Measurements from ENCODE around the gene CTCF.
"Not testable (repeated sequence)": the region's sequence is repeated elsewhere in the genome, so short reads cannot be mapped to it uniquely, and the experiment has no call there.

Gene CTCF, protein sequence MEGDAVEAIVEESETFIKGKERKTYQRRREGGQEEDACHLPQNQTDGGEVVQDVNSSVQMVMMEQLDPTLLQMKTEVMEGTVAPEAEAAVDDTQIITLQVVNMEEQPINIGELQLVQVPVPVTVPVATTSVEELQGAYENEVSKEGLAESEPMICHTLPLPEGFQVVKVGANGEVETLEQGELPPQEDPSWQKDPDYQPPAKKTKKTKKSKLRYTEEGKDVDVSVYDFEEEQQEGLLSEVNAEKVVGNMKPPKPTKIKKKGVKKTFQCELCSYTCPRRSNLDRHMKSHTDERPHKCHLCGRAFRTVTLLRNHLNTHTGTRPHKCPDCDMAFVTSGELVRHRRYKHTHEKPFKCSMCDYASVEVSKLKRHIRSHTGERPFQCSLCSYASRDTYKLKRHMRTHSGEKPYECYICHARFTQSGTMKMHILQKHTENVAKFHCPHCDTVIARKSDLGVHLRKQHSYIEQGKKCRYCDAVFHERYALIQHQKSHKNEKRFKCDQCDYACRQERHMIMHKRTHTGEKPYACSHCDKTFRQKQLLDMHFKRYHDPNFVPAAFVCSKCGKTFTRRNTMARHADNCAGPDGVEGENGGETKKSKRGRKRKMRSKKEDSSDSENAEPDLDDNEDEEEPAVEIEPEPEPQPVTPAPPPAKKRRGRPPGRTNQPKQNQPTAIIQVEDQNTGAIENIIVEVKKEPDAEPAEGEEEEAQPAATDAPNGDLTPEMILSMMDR

DNA sequence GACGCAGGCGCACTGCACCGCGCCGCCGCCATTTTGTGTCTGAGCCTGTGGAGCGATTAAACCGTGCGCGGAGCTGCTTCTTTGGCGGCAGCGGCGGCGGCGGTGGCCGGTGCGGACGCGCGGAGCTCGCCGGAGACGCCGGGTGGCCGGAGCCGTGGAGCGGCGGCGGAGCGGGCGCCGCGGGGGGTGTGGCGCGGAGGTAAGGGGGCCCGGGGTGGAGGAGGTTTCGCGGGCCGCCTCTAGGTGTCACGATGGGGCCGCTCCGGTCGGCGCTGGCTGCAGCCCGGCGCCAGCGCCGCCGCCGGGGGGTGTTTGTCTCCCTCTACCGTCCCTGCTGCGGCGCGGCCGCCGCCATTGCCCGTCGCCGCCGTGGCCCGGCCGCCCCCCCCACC, at the start of gene CTCF:
Gene CTCF, plus strand, starts transcription at position 1 of the 392 bp plus-strand sequence. CDS start 48,307 bp downstream, outside the sequence.
- peak; percentile 32 for DNase-seq

DNA sequence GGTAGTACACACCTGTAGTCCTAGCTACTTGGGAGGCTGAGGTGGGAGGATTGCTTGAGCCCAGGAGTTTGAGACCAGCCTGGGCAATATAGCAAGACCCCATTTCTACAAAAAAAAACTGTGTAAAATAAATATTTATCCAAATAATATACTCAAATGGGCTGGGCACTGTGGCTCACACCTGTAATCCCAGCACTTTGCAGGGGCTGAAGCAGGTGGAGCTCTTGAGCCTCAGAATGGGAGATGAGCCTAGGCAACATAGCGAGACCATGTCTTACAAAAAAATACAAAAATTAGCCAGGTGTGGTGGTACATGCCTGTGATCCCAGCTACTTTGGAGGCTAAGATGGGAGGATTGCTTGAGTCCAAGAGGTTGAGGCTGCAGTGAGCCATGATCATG, 48.4 kb upstream of the CTCF start:
- not testable (repeated sequence) for DNase-seq

DNA sequence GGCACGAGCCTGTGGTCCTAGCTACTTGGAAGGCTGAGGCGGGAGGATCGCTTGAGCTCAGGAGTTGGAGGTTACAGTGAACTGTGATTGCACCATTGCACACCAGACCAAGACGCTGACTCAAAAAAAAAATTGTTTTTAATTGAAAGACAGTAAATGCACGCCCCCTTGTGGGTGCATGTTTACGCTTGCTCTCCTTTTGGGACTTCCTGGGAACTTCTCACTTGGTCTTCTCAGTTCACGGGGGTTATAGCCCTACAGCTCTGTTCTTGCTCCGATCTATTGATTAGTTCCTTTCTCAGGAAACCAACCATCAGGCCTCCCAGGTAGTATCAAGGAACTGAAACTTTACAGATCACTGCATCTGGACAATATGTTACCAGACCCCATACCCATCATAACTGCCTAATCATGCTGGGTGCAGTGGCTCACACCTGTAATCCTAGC, 47.9 kb upstream of the CTCF start:
- peak; percentile 81 for DNase-seq

DNA sequence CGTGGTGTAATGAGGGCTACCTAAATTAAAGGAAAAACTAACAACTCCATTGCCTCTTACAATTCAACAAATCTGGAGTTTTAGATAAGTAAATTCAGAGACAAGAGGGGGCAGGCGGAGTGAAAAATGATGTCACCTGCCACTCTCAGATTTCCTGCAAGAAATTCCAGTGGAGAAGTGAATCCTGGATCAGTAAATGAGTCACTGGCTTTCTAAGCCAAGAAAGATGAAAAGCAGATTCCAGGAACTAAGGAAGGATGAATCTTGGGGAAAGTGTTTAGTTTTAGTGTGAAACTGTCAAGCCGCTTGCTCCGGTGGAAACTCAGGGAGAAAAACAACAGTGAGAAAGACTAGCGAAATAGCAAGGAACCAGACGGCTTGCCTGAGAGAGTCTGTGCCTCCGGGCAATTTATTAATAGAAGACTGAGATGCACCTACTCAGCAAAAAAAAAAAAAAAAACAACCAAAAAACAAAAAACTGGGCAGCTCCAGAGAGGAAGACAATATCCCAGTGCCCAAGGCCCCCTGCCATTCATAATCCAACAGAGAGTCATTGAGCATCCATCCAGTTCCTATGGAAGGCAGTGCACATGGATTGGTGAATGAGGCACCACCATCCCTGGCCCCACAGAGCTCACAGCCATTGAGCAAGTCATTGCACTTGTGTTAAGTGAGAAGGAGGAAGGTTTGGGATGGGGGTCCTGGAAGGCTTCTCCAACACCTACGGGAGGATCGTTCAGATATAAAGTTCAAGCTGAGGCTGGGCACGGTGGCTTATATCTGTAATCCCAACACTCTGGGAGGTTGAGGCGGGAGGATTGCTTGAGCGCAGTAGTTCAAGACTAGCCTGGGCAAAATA, 45.8 kb upstream of the CTCF start:
- no peak for DNase-seq

DNA sequence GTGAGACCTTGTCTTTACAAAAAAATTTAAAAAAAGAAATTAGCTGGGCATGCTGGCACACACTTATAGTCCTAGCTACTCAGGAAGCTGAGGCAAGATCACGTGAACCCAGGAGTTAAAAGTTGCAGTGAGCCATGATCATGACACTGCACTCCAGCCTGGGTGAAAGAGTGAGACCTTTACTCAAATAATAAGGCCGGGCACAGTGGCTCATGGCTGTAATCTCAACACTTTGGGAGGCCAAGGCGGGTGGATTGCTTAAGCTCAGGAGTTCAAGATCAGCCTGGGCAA, 45.2 kb upstream of the CTCF start:
- no peak for DNase-seq

DNA sequence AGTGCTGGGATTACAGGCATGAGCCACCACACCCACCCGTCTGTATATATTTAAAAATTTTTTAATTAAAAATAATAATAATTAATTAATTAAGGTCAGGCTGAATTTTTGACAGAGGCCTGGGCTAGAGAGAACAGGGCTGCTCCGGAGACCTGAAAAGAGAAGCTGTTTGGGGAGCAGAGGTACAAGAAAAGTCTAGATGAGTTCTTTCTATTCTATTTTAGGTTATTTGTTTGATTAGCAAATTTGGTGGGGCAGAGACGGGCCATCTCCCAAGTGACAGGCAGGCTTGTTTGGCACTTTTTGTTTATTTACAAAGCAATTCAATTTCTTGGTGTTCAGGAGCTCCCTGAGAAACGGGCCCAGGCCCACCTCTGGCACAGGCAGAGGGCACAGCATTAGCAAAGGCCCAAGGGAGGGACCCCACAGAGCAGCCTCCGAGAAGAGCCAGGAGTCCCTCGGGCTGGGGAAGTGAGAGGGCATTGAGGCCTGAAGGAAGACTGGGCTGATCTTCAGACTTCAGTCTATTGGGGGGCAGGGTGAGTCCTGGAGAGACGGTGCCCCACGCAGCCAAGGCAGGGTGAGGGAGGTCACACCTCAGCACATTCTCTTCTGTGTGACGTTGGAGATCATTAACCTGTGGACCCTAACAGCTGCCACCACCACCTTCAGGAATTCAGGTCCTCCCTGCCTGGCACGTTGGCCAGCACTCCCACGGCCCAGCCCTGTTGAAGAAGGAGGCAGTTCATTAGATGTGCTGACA, 44.5 kb upstream of the CTCF start:
- DNase-seq = no peak

DNA sequence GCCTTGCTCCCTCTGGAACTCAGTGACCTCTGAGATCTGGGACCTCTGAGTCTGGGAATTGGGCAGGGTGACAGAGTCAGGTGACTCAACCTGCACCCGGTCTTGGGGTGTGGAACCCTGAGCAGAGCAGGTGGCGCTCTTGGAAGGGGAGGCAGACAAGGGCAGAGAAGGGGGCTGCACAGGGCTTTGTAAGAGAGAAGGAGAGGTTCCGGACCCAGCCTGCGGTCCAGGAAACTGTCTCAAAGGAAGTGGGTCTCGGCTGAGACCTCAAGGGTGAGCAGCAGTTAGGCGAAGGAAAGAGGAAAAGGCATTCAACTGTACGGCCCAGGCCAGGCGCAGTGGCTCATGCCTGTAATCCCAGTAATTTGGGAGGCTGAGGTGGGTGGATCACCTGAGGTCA, 43.6 kb upstream of the CTCF start:
- no peak for DNase-seq

DNA sequence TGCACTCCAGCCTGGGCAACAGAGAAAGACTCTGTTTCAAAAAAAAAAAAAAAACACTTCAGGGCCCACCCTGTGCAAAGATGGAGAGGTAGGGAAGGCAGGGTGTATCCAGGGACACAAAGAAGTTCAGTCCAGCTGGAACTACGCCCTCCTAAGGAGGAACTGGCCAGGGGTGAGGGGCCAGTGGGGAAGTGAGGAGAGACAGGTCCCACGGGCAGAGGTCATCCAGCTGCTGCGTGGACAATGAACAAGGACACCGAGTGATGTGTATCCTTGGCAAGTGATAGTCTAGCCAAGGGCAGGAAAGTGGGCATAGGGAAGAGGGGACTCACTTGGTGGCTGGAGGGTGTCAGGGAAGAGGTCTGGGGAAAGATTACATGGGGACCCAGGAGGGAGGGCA, 43.1 kb upstream of the CTCF start:
- no peak for DNase-seq

DNA sequence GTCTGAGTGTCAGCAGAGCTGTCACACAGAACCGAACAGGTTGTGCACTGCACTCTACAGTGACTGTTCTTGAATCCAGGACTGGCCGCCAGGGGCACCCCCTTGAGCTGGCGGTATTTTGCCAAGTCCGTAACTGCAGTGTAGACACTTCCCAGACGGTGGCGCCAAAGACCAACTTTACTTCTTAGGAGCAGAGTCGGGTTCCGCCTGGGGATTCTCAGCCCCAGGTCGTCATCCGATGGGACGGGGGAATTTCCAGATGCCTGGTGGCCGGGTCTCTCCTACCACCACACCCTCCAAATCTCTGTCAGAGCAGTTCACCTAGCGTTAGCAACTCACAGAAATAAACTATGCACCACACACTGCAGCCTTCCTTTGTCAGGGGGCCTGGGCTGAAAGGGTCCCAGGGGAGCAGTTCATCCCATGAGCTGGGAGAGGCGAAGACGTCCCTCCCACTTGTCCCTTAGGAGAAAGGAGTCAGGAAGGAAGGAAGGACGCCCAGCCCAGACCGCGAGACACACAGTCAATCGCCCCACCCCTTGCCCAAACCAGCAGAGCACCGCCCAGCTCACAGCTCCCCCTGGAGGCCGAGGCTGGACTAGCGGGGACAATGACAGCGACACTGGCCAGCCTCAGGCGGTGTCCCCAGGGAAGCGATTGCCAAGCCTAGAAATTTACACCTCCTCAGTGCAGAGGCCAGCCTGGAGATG, 41.1 kb upstream of the CTCF start:
- DNase-seq = peak; percentile 96

DNA sequence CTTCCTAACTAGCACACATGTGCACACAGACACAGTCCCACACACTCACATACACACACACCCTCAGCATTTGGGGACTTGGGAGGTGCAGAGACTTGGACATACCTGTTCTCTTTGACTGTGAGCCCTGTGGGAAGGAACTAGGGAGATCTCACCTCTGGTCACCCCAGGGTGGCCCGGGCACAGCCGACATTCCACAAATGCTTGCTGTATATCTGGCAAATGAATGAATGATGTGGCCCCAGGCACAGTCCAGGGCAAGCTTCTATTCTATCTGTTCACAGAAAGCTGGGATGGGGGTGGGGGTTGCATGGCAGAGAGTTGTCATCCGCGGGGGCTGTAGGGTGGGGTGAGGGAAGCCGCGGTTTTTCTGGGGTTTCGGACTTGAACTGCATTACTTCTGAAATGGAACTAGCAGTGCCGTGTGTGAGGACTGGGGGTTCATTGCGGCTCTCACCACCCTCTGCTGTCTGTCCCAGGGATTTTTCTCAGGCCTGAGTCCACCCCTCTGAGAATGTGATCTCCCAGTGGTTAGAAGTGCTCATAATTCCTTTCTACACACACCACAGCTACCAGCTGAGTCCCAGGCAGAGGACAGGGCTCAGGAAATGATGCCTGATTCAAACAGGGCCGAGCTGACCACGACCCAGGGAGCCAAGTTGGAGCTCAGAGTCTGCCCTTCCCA, 37.0 kb upstream of the CTCF start:
- no peak for DNase-seq

DNA sequence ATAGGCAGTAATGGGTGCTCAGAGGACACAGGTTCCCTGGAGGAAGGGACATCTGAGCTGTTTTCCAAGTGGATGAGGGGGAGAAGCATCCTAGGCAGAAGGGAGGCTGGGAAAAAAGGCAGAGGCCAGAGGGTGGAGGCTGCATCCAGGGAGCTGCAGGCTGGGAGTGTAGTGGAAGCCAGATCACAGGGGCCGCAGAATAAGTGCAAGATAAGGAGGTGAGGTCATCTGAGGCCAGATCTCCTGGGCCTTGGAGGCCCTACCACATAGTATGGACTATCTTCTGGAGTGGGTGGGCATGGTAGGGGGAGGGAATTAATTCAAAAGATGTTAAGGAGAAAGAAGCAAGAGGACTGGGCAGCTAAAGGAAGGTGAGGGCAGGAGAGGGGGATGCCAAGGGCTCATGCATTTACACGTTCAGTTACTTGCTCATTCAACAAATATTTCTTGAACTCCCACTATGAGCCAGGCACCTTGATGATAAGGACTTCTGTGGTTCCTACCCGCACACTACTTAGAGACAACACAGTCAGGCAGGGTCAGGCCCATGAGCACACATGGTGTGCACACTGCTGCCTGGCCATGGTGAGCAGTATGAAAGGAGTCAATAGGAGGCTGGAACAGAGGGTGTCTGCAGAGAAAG, 36.1 kb upstream of the CTCF start:
- no peak for DNase-seq

DNA sequence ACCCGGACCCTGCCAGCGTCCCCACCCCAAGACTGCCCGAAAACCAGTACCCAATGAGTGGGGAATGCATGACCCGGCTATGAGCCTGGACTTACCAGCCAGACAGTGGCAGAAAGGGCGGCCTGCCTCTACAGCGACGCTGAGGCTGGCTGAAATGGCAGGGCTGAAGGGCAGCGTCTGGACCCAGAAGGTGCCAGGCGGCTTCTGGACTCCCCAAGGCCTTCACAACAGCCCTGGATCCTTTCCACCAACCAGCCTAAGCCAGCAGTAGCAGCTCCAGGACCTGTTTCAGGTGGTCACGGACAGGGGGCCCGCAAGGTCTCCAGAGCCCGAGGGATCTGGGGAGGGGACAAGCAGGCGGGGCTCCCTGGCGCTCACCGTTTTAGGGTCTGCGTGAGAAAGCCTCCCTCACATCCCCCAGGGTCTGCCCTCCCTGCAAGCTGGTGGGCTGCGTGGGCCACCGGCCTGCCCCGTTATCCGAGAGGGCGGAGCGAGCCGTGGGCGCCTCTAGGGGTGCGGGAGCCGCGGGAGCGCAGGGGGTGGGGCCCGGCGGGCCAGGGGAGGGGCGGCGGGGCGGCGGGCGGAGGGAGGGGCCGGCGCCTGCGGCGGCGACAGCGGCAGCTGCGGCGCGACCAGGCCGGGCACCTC, 34.0 kb upstream of the CTCF start, which contains the start of gene RIPOR1:
Gene RIPOR1, plus strand, starts transcription at position 608 of the 648 bp plus-strand sequence. CDS start 9,618 bp downstream, outside the sequence.
- no peak for DNase-seq

DNA sequence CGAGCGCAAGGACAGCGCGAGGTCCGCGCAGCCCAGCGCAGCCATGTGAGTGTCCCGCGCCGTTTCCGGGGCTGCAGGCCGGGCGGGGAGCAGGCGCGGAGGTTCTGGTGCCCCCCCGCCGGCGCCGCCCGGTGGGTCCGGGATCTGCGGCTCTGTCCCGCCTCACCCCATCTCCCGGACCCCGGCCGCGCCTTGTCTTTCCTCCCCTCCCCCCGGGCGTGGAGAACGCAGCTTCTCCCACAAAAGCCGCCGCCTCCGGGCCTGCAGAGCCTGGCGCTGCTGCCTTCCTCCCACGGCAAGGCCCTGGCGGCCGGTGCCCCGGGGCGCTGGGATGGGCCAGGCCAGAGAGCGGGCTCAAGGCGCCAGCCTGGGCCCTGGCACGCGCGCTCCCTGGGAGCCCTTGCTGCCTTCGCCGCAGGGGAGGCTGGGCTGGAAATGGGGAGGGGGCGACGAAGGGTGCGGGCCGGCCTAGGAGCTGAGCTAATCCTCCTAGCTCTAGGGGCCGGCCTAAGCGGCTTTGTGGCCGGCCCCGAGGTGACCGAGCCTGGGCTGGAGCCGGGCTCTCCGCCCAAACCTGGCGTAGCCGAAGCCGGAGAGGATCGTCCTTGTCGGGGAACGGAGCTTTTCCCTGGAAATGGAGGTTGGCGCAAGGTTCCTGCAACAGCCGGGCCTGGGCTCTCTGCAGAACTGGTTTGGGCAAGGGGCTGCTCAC, 33.3 kb upstream of the CTCF start:
- no peak for DNase-seq

DNA sequence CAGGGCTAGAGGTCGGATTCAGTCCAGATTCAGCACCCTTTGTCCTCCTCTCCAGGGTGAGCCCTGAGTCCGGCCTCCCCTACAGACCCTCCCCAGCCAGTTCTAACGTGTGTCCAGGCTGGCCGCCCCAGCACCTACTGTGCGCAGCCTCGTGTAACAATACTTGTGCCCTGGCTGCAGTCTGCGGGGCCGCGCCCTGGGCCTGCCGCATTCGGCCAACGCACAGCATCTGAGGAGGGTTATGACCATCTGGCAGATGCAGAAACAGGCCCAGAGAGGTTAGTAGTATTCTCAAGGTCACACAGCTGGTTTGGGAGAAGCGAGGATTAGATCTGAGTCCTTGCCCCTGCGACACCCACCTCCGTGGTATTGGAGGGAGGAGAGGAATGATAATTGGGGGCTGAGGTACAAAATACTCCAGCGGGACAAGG, 32.7 kb upstream of the CTCF start:
- DNase-seq = no peak

DNA sequence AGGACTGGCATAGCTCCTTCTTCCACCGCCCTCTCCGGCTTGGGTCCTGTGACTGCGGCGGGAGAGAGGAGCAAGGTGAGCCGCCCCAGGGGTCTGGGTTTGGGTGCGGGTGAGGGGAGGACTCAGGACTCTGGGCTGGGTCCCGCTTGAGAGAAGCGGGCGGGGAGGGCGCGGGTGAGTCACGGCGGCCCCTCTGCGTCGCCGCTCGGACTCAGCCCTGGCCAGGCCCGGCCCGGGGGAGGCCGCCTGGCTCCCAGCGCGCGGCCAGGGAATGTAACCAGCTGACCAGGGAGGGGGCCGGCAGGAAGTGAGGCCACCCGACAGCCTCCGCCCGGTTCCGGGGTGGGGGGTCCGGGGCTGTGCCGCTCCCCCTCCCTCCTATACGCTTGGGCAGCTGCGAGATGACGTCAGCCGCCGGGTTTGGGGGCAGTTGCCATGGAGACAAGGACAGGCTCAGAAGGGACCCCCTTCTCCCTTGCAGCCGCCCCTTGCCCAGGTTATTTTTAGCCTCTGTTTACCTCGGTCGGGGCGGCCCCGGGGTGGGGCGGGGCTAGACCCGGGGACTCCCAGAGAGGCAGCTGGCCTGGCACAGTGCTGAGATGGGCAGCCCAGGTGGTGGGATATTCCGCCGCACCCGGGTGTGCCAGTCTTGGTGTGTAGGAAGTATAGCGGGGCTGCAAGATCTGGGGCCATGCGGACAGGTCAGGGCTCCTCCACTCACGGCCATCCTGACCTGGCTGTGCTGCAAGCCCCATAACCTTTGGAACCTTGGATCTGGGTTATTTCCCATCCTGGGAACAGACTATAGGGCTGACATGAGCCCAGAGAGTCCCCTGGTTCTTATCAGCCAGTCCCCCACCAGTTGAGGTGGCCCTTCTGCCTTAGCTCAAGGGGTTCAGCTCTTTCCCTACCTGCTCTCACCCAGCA, 32.0 kb upstream of the CTCF start:
- no peak for DNase-seq

DNA sequence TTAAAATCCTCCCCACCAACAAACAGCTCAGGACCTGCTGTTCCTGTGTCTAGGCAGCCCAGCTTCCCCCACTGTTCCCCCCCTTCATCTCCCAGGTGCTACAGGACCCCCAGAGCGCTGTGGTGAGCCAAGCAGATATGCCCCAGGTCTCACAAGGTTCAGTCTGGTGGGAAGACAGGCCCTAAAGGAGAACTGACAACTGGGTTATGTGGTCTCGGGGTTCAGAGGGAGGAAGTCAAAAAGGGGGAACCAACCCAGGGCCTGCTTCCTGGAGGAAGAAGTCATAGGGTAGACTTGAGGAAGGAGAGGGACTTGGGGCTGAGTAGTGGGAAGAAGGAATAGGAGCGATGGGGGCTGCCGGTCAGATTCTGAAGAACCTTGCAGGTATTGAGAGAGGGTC, 31.1 kb upstream of the CTCF start:
- DNase-seq = no peak

DNA sequence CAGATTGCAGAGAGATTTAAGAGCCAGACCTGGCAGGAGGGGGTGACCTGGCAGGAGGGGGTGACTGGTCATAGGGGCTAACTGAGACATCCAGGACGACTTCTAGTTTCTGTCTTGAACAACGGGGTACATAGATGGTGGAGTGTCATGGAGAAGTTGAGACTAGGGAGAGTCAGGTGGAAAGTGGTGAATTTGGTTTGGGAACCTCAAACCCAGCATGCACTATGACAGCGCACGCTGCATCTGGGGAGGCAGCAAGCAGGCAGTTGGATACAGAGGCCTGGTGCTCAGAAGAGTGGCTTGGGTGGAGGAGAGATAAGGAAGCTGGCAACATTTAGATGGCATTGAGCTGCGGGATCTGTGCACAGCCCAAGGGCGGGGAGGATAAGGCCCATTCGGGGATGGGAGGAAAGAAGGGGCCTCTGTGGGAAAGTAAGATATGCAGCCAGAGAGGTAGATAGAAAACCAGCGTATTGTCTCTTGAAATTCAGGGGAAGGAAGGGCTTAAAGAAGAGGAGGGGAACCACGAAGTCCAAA, 29.2 kb upstream of the CTCF start:
- no peak for DNase-seq

DNA sequence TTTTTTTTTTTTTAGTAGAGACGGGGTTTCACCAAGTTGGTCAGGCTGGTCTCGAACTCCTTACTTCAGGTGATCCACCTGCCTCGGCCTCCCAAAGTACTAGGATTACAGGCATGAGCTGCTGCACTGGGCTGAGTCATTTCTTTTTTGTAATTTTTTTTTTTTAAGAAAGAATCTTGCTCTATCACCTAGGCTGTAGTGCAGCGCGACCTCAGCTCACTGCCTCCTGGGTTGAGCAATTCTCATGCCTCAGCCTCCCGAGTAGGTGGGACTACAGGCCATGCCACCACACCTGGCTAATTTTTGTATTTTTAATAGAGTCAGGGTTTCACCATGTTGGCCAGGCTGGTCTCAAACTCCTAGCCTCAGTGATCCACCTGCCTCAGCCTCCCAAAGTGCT, 28.3 kb upstream of the CTCF start:
- DNase-seq = not testable (repeated sequence)
